ENCODE data around the gene GALNT10. TPM values are rescaled to one million over a fixed set of nuclear protein-coding genes. Genes with fewer than 3 reads are reported as not detected.

Gene GALNT10
- total RNA-seq, 1 donor from 2014 or later, result 96.1 TPM

GRCh38 chr5:154342963-154343362 lies 152.4 kb downstream of the GALNT10 start:
- FAIRE-seq (no peak), DNase-seq (ENCODE audit: low read depth) (no peak)
- Mint-ChIP-seq H3K9me3 (ENCODE audit: unreplicated experiment) (no peaks in the 10 kb centered on the region), H3K27me3 (ENCODE audit: low read depth, unreplicated experiment) (no peaks in the 10 kb centered on the region), H3K4me3 (ENCODE audit: unreplicated experiment) (no peak overlapping the region), H3K27ac (ENCODE audit: unreplicated experiment) (no peak overlapping the region), H3K36me3 (ENCODE audit: low read depth, unreplicated experiment) (peaks cover 26% of the 10 kb centered on the region), H3K4me1 (ENCODE audit: low read depth, unreplicated experiment) (peaks cover 2% of the 10 kb centered on the region)
- TF ChIP-seq CTCF (IDR thresholded peaks at IDR 0.05; ENCODE audit: insufficient read depth, low read depth, low read length) (no peak), EZH2 (IDR thresholded peaks at IDR 0.05; ENCODE audit: insufficient read depth, low read length) (no peak)
- H3K4me1 ChIP-seq (ENCODE audit: insufficient read depth, low read length), result no peaks in the 10 kb centered on the region
- H3K27me3 ChIP-seq (ENCODE audit: insufficient read depth, low read length), result no peaks in the 10 kb centered on the region
- peaks cover 10% of the 10 kb centered on the region for H3K36me3 ChIP-seq (ENCODE audit: insufficient read depth, low read length)
- H3K27ac ChIP-seq (ENCODE audit: low read depth, low read length), result no peak overlapping the region
- peaks cover 14% of the 10 kb centered on the region for H4K20me1 ChIP-seq (ENCODE audit: insufficient read depth, low read length)
- peaks cover 4% of the 10 kb centered on the region for H3K79me2 ChIP-seq (ENCODE audit: insufficient read depth, low read length)
- no peak overlapping the region for H3K9ac ChIP-seq (ENCODE audit: low read length)
- no peak overlapping the region for H2AFZ ChIP-seq (ENCODE audit: low read depth, low read length)
- H3K4me3 ChIP-seq (ENCODE audit: insufficient read depth, low read depth, low read length), result no peak overlapping the region
- no peaks in the 10 kb centered on the region for H3K9me3 ChIP-seq (ENCODE audit: insufficient read depth, low read depth, low read length)
- H3K4me2 ChIP-seq (ENCODE audit: low read length), result no peak overlapping the region

- no peak for DNase-seq (ENCODE audit: low read depth)
Measured at GRCh38 chr5:154344461-154344860, 153.9 kb downstream of the GALNT10 start.

More at GRCh38 chr5:154344461-154344860, 153.9 kb downstream of the GALNT10 start:
- Mint-ChIP-seq H3K27ac (ENCODE audit: unreplicated experiment) (no peak overlapping the region), H3K9me3 (ENCODE audit: unreplicated experiment) (no peaks in the 10 kb centered on the region), H3K27me3 (ENCODE audit: low read depth, unreplicated experiment) (no peaks in the 10 kb centered on the region), H3K4me1 (ENCODE audit: low read depth, unreplicated experiment) (peaks cover 2% of the 10 kb centered on the region), H3K4me3 (ENCODE audit: unreplicated experiment) (no peak overlapping the region), H3K36me3 (ENCODE audit: low read depth, unreplicated experiment) (peaks cover 16% of the 10 kb centered on the region)
- Histone ChIP-seq H4K20me1 (ENCODE audit: insufficient read depth, low read length) (peaks cover 16% of the 10 kb centered on the region), H3K79me2 (ENCODE audit: insufficient read depth, low read length) (peaks cover 4% of the 10 kb centered on the region), H2AFZ (ENCODE audit: low read depth, low read length) (no peak overlapping the region), H3K4me3 (ENCODE audit: insufficient read depth, low read depth, low read length) (no peak overlapping the region), H3K4me2 (ENCODE audit: low read length) (no peak overlapping the region), H3K27me3 (ENCODE audit: insufficient read depth, low read length) (no peaks in the 10 kb centered on the region), H3K27ac (ENCODE audit: low read depth, low read length) (no peak overlapping the region), H3K36me3 (ENCODE audit: insufficient read depth, low read length) (peaks cover 4% of the 10 kb centered on the region), H3K9ac (ENCODE audit: low read length) (no peak overlapping the region), H3K9me3 (ENCODE audit: insufficient read depth, low read depth, low read length) (no peaks in the 10 kb centered on the region), H3K4me1 (ENCODE audit: insufficient read depth, low read length) (no peaks in the 10 kb centered on the region)
- no peak for TF ChIP-seq CTCF (IDR thresholded peaks at IDR 0.05; ENCODE audit: insufficient read depth, low read depth, low read length)
- no peak for TF ChIP-seq EZH2 (IDR thresholded peaks at IDR 0.05; ENCODE audit: insufficient read depth, low read length)
- no peak for FAIRE-seq
